ENCODE measurements around the gene IL32. TPM values are rescaled to one million over a fixed set of nuclear protein-coding genes. Genes with fewer than 3 reads are reported as not detected.

The IL32 gene
- total RNA-seq, 6 donors from 2014 or later, result 31.4 to 220 (median 116) TPM

DNA sequence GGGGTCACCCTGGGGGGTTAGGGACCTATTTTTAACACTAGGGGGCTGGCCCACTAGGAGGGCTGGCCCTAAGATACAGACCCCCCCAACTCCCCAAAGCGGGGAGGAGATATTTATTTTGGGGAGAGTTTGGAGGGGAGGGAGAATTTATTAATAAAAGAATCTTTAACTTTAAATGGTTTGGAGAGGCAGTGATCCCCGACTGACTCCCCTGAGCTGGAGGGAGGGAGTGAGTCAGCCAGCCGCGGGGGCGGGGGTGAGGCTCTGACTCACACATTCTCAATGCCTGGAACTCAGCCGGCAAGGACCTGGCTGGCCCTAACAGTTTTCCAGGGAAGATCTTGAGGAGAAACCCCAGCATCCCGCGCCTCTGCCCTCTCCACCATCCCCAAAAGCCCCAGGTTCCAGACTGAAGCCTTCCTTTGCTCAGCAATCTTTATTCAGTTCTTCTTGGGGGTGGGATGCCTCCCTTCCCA is 43.2 kb upstream of the IL32 start:
- H3K27me3 ChIP-seq, result peaks cover 0 to 9% (median 3%) of the 10 kb centered on the region in 4 donors
- TF ChIP-seq EP300 (IDR thresholded peaks at IDR 0.05), result peak in 1 of 4 donors; percentile 67
- peak in 1 of 4 donors; percentile 11 for TF ChIP-seq POLR2A (IDR thresholded peaks at IDR 0.05)
- TF ChIP-seq, protein P1, sequence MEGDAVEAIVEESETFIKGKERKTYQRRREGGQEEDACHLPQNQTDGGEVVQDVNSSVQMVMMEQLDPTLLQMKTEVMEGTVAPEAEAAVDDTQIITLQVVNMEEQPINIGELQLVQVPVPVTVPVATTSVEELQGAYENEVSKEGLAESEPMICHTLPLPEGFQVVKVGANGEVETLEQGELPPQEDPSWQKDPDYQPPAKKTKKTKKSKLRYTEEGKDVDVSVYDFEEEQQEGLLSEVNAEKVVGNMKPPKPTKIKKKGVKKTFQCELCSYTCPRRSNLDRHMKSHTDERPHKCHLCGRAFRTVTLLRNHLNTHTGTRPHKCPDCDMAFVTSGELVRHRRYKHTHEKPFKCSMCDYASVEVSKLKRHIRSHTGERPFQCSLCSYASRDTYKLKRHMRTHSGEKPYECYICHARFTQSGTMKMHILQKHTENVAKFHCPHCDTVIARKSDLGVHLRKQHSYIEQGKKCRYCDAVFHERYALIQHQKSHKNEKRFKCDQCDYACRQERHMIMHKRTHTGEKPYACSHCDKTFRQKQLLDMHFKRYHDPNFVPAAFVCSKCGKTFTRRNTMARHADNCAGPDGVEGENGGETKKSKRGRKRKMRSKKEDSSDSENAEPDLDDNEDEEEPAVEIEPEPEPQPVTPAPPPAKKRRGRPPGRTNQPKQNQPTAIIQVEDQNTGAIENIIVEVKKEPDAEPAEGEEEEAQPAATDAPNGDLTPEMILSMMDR (IDR thresholded peaks at IDR 0.05), result no peak
- peak; percentile 60 to 81 for TF ChIP-seq POLR2AphosphoS5 (IDR thresholded peaks at IDR 0.05)
- peak overlapping the region; percentile 94 to 97 (median 97) for H3K27ac ChIP-seq
- peaks cover 45 to 72% (median 53%) of the 10 kb centered on the region in 4 donors for H3K4me1 ChIP-seq
- WGBS, 2 donors, result 23 to 24% methylated on average over 6 to 8 of the region's 8 CpGs
- ATAC-seq (ENCODE audit: low FRiP score in 2 of 2) (peak; percentile 72 to 78), DNase-seq (peak; percentile 94 to 95)
- peaks cover 3 to 21% (median 16%) of the 10 kb centered on the region in 4 donors for H3K36me3 ChIP-seq
- no peaks in the 10 kb centered on the region for H3K9me3 ChIP-seq
- H3K4me3 ChIP-seq, result peak overlapping the region in 3 of 4 donors; percentile 62 to 76 (median 69)

DNA sequence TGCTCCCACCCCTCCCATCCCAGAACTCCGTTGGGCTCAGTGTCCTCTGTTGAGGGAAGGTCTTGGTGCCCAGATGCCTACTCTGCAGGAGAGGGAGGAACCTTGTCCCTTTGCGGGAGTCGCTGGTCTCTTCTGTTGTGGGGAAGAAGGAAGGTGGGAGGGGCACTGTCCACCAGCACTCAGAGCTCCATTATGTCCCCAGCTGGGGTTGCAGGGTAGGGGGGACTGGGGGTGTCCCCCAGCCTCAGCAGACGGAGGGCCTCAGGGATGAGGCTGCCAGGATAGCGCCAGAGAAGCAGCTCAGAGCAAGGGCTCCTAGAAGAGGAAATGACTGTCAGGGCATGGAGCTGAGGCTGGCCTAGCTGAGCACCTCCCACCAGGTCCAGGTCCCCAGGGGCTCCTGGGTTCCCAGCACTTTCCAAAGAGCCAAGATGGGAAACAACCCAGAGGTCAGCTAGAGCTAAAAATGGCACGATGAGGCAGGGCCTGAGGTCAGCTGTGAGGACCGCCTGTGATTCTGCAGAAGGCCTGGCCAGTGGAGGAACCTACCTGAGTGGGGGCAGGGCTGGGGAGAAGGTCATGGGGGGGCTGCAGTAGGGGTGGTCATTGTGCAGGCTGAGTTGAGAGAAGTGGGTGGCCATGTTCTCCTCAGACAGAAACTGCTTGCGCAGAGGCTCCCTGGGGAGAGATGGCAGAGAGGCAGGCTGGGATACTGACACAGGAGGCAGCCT is 42.6 kb upstream of the IL32 start:
- Histone ChIP-seq H3K27me3 (peaks cover 0 to 4% (median 1%) of the 10 kb centered on the region in 4 donors), H3K9me3 (no peaks in the 10 kb centered on the region), H3K4me3 (peak overlapping the region; percentile 57 to 91 (median 69)), H3K36me3 (peaks cover 3 to 23% (median 20%) of the 10 kb centered on the region in 4 donors), H3K27ac (peak overlapping the region; percentile 94 to 97 (median 97)), H3K4me1 (peaks cover 45 to 73% (median 53%) of the 10 kb centered on the region in 4 donors)
- DNase-seq (no peak), ATAC-seq (ENCODE audit: low FRiP score in 2 of 2) (no peak)
- TF ChIP-seq POLR2A (IDR thresholded peaks at IDR 0.05) (no peak), POLR2AphosphoS5 (IDR thresholded peaks at IDR 0.05) (no peak), EP300 (IDR thresholded peaks at IDR 0.05) (no peak)
- TF ChIP-seq, protein P1 (IDR thresholded peaks at IDR 0.05), result no peak
- 57 to 71% methylated on average over 5 to 8 of the region's 8 CpGs for WGBS, 2 donors

DNA sequence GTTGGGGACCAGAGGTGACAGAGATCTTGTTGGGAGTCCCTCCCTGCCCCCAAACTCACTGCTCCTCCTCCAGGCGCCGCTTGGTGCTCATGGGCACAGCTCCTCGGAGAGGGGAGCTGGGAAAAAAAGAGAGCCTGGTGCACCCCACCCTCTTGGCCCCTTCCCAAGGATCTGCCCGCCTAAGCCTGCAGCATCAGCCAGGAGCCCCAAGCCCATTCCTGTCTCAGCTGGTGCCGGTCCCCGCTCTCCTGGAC is 42.1 kb upstream of the IL32 start:
- Histone ChIP-seq H3K4me3 (peak overlapping the region; percentile 57 to 91 (median 69)), H3K36me3 (peaks cover 3 to 23% (median 20%) of the 10 kb centered on the region in 4 donors), H3K27me3 (no peaks in the 10 kb centered on the region), H3K4me1 (peaks cover 43 to 74% (median 52%) of the 10 kb centered on the region in 4 donors), H3K27ac (peak overlapping the region; percentile 94 to 97 (median 97)), H3K9me3 (no peaks in the 10 kb centered on the region)
- ATAC-seq (ENCODE audit: low FRiP score in 2 of 2), result peak in 1 of 2 donors; percentile 0
- 34 to 80% methylated on average over 2 to 6 of the region's 6 CpGs for WGBS, 2 donors
- no peak for DNase-seq
- TF ChIP-seq, protein P1 (IDR thresholded peaks at IDR 0.05), result no peak
- TF ChIP-seq POLR2A (IDR thresholded peaks at IDR 0.05) (no peak), POLR2AphosphoS5 (IDR thresholded peaks at IDR 0.05) (no peak), EP300 (IDR thresholded peaks at IDR 0.05) (no peak)

DNA sequence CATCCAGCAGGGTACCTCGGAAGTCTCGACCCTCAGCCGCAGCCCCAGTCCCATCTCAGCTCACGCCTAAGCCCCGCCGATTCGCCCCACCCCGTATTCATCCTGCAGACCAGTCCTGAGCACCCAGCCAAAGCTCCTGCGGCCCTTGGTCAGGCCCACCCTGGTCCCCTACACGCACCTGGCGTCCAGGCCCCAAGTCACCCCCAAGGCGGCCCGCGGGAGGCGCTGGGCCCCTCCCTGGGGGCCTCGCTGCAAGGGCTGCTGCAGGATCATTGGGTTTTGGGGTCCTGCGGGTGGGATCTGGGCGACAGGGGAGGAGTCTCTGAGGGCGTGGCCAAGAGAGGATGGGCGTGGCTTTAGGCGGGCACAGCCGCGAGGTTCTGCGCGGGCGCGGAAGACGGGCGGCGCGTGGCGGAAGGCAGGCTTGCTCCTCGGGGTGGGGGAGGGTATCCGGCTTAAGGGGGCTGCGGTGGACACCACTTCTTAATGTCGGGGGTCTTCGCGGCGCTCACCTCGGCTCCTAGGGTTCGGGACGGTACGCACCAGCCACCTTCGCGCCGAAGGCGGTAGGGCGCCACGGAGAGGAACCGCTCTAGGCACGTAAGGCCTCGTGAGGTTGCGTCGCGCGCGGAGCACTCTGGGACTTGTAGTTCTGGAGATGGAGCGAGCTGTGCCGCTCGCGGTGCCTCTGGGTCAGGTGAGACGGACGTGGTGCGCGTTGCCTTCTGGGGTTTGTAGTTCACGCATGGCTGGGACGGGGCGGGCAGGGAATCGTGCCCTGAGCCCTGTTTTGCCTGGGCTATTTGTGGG is 41.6 kb upstream of the IL32 start, which contains the start of the genes HCFC1R1 and THOC6:
HCFC1R1 (minus strand) TSS at position 274 of the 810 bp plus-strand sequence; CDS start at position 273, 1 bp downstream.
THOC6 (plus strand) TSS at position 367 of the 810 bp plus-strand sequence; CDS start at position 659, 292 bp downstream.
- ATAC-seq (ENCODE audit: low FRiP score in 2 of 2), result peak; percentile 77 to 90
- Histone ChIP-seq H3K9me3 (no peaks in the 10 kb centered on the region), H3K27me3 (no peaks in the 10 kb centered on the region), H3K36me3 (peaks cover 3 to 23% (median 20%) of the 10 kb centered on the region in 4 donors), H3K27ac (peak within 1 kb of the TSS; percentile 94 to 97 (median 97)), H3K4me1 (peaks cover 40 to 75% (median 57%) of the 10 kb centered on the region in 4 donors), H3K4me3 (peak within 1 kb of the TSS; percentile 57 to 91 (median 69))
- peak; percentile 97 to 99 for DNase-seq
- TF ChIP-seq, protein P1 (IDR thresholded peaks at IDR 0.05), result peak in 2 of 6 experiments; percentile 19 to 20
- peak in 1 of 4 donors; percentile 42 for TF ChIP-seq EP300 (IDR thresholded peaks at IDR 0.05)
- TF ChIP-seq POLR2AphosphoS5 (IDR thresholded peaks at IDR 0.05), result peak; percentile 91 to 92
- peak in 2 of 4 donors; percentile 62 to 85 for TF ChIP-seq POLR2A (IDR thresholded peaks at IDR 0.05)
- 0 to 1% methylated on average over 10 to 51 of the region's 69 CpGs for WGBS, 2 donors
